ENCODE results near the gene RHEB.

DNA sequence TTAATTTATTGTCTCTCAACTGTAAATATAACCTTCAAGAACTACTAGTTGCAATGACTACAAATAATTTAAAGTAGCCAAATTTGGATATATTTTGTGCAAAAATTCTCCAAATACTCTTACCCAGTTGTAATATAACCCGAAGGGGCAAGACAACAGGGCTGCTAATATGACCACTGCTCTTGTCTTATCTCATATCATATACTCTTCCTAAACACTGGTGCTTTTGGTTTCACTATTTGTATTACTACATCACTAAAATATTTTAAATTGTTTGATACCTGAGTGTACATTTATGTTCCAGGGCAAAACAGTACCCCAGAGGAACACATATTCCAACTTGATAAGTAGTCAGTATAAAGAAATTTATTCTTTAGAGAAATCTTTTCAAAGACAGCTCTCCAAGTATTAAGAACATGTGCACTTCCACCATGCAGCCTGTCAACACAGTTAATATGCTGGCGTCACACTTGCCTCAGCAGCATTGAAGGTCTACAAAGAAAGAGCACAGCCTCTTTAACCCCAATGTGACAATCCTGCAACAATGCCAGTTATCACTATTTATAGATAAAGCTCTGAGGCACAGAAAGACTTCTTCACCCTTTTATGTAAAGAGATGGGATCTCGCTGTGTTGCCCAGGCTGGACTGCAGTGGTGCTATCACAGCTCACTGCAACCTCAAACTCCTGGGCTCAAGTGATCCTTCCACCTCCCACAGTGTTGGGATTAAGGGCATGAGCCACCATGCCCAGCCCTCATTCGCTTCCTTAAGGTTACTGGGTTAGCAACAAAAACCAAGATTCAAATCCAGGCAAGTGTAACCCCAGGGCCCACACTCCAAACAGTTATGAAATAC lies 37.8 kb downstream of the RHEB start:
- TF ChIP-seq, protein P1, sequence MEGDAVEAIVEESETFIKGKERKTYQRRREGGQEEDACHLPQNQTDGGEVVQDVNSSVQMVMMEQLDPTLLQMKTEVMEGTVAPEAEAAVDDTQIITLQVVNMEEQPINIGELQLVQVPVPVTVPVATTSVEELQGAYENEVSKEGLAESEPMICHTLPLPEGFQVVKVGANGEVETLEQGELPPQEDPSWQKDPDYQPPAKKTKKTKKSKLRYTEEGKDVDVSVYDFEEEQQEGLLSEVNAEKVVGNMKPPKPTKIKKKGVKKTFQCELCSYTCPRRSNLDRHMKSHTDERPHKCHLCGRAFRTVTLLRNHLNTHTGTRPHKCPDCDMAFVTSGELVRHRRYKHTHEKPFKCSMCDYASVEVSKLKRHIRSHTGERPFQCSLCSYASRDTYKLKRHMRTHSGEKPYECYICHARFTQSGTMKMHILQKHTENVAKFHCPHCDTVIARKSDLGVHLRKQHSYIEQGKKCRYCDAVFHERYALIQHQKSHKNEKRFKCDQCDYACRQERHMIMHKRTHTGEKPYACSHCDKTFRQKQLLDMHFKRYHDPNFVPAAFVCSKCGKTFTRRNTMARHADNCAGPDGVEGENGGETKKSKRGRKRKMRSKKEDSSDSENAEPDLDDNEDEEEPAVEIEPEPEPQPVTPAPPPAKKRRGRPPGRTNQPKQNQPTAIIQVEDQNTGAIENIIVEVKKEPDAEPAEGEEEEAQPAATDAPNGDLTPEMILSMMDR (conservative IDR thresholded peaks at IDR 0.05; ENCODE audit: low read depth, low read length): no peak
- TF ChIP-seq EZH2 (IDR thresholded peaks at IDR 0.05; ENCODE audit: low read length, unreplicated experiment): no peak
- TF ChIP-seq EZH2phosphoT487 (IDR thresholded peaks at IDR 0.05; ENCODE audit: borderline replicate concordance, low read length): no peak

Measured in PC-3 (cell line).